Measurements from ENCODE around the gene RNASE13. TPM values are rescaled to one million over a fixed set of nuclear protein-coding genes. Genes with fewer than 3 reads are reported as not detected.

The RNASE13 gene
- total and polyA plus RNA-seq, 2 of the 4 experiments (the other 2 are of a cell fraction) = not detected

DNA sequence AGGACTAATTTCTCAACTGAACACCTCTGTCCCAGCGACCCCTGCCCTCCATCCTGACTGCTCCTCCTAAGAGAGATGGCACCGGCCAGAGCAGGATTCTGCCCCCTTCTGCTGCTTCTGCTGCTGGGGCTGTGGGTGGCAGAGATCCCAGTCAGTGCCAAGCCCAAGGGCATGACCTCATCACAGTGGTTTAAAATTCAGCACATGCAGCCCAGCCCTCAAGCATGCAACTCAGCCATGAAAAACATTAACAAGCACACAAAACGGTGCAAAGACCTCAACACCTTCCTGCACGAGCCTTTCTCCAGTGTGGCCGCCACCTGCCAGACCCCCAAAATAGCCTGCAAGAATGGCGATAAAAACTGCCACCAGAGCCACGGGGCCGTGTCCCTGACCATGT, 8.3 kb upstream of the RNASE13 start:
- Histone ChIP-seq H4K5ac (ENCODE audit: low read depth, low read length) (no peak overlapping the region), H3K4me1 (ENCODE audit: control insufficient read depth, insufficient read depth, low read length) (peaks cover 2% of the 10 kb centered on the region; the same call in 1 of the 2 replicates), H3K4ac (ENCODE audit: low read depth, low read length) (no peak overlapping the region), H3K9me3 (ENCODE audit: control insufficient read depth, insufficient read depth, low read length) (no peaks in the 10 kb centered on the region), H2BK120ac (ENCODE audit: low read depth, low read length) (no peak overlapping the region), H4K91ac (ENCODE audit: insufficient read depth, low read depth, low read length) (no peak overlapping the region), H3K79me1 (ENCODE audit: low read depth in 1 of 2, low read length in 2 of 2) (no peaks in the 10 kb centered on the region), H4K8ac (ENCODE audit: low read depth in 2 of 2, low read length in 2 of 2) (no peak overlapping the region), H3K18ac (ENCODE audit: low read depth, low read length) (no peak overlapping the region), H4K20me1 (ENCODE audit: insufficient read depth, low read length) (no peaks in the 10 kb centered on the region), H3K9ac (ENCODE audit: low read depth, low read length) (no peak overlapping the region), H2AK5ac (ENCODE audit: low read depth, low read length) (no peak overlapping the region), H3K14ac (replicated peaks; ENCODE audit: low read depth, low read length) (no peak overlapping the region), H3K56ac (ENCODE audit: extremely low read depth, insufficient read depth, low read length) (no peak overlapping the region), H3K27me3 (ENCODE audit: control insufficient read depth, insufficient read depth, low read length) (peaks cover 25% of the 10 kb centered on the region), H3K27ac (ENCODE audit: insufficient read depth, low read length) (no peak overlapping the region), H3K9me1 (ENCODE audit: insufficient read depth, low read length) (no peaks in the 10 kb centered on the region), H3K4me3 (ENCODE audit: insufficient read depth, low read depth, low read length) (no peak overlapping the region), H3K36me3 (ENCODE audit: control insufficient read depth, insufficient read depth, low read length) (no peaks in the 10 kb centered on the region), H3K23ac (ENCODE audit: low read depth, low read length) (no peak overlapping the region), H2BK5ac (ENCODE audit: low read depth, low read length, poor library complexity, severe bottlenecking) (no peak overlapping the region), H2BK20ac (ENCODE audit: low read depth, low read length) (no peak overlapping the region), H2AFZ (replicated peaks; ENCODE audit: low read length, poor library complexity) (no peak overlapping the region), H2AK9ac (replicated peaks; ENCODE audit: low read depth, low read length, poor library complexity) (no peak overlapping the region), H3K4me2 (ENCODE audit: low read depth, low read length) (no peak overlapping the region), H2BK15ac (ENCODE audit: low read depth, low read length) (no peak overlapping the region)
- no peak for ATAC-seq (ENCODE audit: low read depth)
- DNase-seq = no peak
- in situ Hi-C loops (cut with MboI; ENCODE audit: low sequenced_read_pairs) (no loop called here), dilution Hi-C loops (cut with HindIII; ENCODE audit: low sequenced_read_pairs, unreplicated experiment) (no loop called here), intact Hi-C loops (cut with micrococcal nuclease) (no loop called here)
- TF ChIP-seq RCOR1 (IDR thresholded peaks at IDR 0.05; ENCODE audit: insufficient replicate concordance, low read length) (no peak), SMC3 (IDR thresholded peaks at IDR 0.05; ENCODE audit: low read depth, low read length) (no peak), MXI1 (IDR thresholded peaks at IDR 0.05; ENCODE audit: borderline replicate concordance, low read depth, low read length) (no peak), POLR2A (IDR thresholded peaks at IDR 0.05; ENCODE audit: low read depth, low read length) (no peak), FOS (IDR thresholded peaks at IDR 0.05; ENCODE audit: low read depth, low read length) (no peak), BHLHE40 (IDR thresholded peaks at IDR 0.05; ENCODE audit: low read depth, low read length) (no peak), RFX5 (IDR thresholded peaks at IDR 0.05; ENCODE audit: low read depth, low read length) (no peak), RAD21 (IDR thresholded peaks at IDR 0.05; ENCODE audit: low read length) (no peak), MAZ (IDR thresholded peaks at IDR 0.05; ENCODE audit: borderline replicate concordance, low read depth, low read length) (no peak), CEBPB (IDR thresholded peaks at IDR 0.05; ENCODE audit: low read depth, low read length) (no peak)
- ChIA-PET CTCF (no interaction called here), POLR2A (ENCODE audit: unreplicated experiment) (no interaction called here)
- BruUV-seq (replicated peaks) = no TSS peak
- WGBS, 2 experiments (ENCODE audit: extremely low coverage in 2 of 2, insufficient read length in 1 of 2) = 79% methylated on average over 5 of the region's 8 CpGs; no CpG with 5 or more reads in 1 of the 2 experiments

Measured in IMR-90 (cell line).